HG02884 (cell line): ENCODE data around the gene BCL7A.

Experiments used
- ATAC-seq: cut with Tn5 transposase; IDR thresholded peaks from one replicate; pipeline ENCODE4 v1.9.1; 2021; ENCODE audit warnings: mild to moderate bottlenecking, moderate library complexity; ENCODE audit not compliant: unreplicated experiment

Gene BCL7A

DNA sequence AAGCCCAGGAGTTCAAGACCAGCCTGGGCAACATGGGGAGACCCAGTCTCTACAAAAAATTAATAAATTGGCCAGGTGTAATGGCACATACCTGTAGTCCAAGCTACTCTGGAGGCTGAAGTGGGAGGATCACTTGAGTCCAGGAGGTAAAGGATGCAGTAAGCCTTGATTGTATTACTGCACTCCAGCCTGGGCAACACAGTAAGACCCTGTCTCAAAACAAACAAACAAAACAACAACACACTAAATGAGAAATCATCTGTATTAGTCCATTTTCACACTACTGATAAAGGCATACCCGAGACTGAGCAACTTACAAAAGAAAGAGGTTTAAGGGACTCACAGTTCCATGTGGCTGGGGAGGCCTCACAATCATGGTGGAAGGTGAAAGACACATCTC is 52.1 kb downstream of the BCL7A start:
- ATAC-seq = no peak

- ATAC-seq = no peak
Observed at GRCh38 chr12:122076743-122077495, 55.2 kb downstream of the BCL7A start.

DNA sequence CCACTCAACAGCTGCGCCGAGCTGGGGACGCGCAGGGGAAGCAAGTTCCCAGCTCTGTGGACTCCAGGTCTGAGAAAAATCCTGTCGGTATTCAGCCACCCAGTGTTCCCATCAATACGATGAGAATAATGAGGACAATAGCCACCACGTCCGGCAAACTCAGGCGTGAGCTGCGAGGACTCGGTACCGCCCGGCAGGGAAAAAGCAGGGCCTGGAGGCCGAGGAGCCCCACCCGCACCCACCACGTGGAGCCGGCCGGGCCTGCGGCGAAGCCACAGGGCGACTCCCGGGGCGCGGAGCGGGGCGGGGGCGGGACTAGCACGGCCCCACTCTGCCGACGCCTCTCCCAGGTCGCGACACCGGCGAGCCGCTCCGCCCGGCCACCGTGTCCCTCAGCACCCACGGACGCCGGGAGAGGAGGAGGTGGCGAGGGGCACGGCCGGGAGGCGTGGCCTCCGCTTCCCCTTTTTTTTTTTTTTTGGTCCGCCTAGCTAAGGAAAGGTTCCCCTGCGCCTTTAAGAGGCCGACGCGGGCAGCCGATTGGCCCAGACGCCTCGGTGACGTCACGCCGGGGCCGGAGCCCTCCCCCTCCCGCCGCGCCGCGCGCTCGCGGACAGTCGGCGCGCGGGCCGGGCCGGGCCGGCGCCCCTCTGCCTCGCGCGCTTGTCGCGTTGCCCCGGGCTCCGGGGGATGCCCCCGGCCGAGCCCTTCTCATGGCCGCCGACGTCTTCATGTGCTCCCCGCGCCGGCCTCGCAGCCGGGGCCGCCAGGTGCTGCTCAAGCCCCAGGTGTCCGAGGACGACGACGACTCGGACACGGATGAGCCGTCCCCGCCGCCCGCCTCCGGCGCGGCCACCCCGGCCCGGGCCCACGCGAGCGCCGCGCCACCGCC is 56.7 kb downstream of the BCL7A start, which contains the start of gene MLXIP:
Gene MLXIP, plus strand, starts transcription at position 616 of the 892 bp plus-strand sequence. Its CDS starts 98 bp downstream, at position 714.
- ATAC-seq = peak; percentile 79

GRCh38 chr12:122079033-122079531 is 57.4 kb downstream of the BCL7A start:
- no peak for ATAC-seq

GRCh38 chr12:122079532-122080081 is 57.9 kb downstream of the BCL7A start:
- no peak for ATAC-seq

DNA sequence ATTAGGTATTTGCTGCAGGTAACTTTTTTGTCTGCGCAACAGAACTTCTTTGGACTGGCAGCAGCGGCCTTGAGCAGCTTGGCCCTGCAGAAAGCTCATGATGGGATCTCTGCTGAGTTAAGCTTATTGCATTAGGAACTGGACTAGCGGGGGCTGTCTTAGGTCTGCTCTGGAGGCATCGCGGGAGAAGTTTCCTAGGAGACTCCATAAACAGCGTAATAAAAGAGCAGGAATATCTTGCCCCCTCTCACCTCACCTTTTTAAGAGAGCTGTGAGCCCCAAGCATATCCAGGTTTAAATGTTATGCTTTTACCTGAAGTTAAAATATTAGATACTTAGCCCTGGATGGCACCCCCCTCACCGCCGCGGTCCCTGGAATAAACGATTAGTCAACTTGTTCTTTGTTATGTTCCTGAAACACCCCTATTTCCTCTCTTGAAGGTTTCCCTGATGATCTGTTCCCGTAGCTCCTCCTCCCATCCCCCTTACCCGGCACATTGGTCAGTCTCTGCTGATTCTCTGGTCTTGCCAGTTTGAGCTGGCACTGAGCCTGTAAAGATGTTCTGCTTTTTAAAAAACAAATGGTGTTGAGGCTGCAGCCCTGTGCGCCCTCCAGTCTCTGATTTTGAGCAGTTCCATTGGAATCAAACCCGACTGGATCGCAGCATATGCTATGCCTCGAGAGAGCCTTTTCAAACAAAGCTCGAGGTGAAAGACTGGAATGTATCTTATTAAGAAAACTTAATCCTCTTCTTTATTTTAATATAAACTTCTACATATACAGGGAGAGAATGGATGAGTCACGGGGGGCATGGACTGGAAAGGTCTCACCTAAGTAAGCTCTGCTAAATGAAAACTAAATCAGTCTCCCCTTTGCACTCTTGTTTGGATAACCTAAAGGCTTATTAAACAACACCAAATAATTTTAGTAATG is 58.7 kb downstream of the BCL7A start:
- ATAC-seq = no peak

- ATAC-seq = no peak
Observed at GRCh38 chr12:122081083-122081696, 59.5 kb downstream of the BCL7A start.

- no peak for ATAC-seq
Observed at GRCh38 chr12:122081697-122082221, 60.1 kb downstream of the BCL7A start.

DNA sequence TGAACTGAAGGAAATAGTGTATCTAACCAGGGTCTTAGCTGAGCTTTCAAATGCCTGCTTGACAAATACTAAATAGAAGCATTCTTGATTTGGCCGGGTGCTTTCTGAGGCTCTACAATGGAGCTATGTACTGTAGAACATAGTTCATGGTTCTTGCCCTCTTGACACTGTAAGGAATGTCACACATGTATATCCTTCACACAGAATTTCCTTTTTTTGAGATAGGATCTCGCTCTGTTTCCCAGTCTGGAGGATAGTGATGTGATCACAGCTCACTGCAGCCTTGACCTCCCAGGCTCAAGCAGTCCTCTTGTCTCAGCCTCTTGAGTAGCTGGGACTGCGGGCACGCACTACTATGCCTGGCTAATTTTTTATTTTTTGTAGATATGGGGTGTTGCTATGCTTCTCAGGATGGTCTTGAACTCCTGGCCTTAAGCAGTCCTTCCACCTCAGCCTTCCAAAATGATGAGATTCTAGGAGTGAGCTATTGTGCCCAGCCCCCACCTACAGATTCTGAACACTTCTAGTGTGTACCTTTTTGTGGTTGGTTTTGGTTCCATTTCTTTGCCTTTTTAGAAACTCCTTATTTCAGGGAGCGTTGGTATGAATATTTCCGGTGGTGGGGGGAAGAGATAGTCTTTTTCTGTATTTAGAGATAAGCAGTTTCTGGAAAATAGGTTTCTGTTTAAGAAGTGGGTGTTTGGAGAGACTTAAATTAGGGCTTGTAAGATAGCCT is 61.1 kb downstream of the BCL7A start:
- no peak for ATAC-seq

DNA sequence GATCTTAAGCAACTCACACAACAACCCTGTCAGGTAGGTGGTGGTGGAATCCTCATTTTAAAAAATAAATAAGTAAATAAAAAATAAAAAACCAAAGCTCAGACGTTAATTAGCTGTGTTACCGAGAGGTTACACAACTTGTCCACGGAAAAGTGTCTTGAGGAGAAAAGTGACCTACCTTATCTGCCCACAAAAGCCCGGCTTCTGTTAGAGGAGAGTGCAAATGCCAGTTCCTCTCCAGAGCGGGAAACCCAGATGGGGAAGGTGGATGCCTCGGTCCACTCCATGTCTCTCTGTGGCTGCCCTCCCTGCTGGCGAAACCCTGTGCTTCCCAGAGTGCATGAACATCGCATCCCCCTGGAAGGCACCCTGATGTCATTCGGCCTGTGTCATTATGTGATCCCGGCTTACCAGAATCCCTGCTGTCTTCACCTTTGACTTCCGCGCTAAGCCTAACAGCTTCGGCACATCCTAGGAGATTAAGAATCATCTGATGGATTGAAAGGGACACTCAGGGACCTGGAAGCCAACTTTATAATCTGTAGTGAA is 63.2 kb downstream of the BCL7A start:
- ATAC-seq = no peak

DNA sequence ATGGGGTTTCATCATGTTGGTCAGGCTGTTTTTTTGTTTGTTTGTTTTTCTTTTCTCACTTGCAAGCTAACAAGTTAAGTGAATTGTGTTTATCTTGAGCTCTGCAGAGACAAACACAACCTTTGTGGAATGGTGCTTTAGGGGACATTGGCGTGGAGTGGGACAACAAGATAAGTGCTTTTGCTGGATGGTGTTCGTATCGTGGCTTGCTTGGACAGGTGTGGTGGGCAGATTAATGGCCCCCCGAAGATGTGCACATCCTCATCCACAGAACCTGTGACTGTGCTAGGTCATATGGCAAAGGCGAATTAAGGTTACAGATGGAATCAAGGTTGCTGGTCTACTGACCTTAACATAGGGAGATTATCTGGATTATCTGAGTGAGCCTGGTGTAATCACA is 63.9 kb downstream of the BCL7A start:
- no peak for ATAC-seq

- no peak for ATAC-seq
Observed at GRCh38 chr12:122086116-122086515, 64.4 kb downstream of the BCL7A start.

DNA sequence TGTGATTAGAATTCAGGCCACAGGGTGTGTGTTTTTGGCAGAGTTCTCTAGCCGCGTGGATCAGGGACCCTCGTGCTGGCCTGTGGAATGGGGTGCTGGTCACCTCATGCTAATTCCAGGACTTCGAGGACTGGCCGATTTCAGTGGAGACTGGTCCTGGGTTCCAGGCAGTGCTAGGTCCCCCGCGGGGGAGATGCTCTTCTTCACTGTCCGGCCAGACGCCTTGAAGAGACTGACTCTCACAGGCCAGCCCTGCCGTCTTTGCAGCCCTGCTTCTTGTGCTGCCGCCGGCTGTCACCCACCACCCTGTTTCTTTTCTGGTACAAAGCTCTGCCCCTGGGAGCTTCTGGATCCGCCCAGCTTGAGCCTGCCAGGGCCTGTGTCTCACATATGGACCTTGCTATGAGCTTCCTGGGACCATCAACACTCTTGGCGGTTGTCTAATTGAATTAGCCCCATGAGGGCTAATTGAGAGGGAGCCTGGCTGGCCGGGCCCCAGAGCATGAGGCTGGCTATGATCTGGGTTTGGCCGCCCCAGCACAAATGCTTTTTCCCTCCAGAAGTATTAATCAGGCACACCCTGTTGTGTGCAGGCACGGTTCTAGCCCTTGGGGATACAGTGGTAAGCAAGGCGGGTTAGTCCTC is 65.1 kb downstream of the BCL7A start:
- ATAC-seq = no peak

DNA sequence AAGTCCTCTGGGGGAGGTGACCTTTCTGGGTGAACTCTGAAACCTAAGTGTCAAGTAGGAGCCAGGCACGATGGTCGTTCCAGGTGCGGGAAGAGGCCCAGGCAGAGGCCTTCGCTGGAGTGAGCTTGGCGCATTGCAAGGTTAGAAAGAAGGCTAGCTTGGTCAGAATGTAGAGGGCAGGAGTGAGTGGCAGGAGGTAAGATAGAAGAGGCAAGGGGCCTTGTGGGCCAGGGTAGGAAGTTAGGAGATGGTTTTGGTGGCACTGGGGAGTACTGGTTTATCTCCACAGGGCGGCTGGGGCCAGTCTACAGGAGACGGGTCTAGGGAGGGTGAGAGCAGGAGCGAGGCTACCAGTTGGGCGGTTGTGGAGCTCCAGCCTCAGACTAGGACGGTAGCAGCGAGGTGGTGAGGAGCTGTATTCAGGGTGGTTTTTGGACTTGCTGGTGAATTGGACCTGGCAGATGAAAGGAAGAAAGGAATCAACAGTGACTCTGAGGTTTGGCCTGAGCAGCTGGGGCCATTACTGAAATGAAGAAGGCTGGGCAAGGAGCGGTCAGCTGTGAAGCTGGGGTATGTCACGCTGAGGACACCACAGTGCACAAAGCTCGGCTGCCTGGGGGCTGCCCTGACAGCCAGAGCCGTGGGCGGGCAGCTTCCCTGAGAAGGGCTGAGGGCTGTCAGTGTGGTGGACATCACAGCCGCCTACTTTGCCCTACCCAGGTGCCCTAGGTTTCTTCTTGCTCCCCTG is 65.9 kb downstream of the BCL7A start:
- no peak for ATAC-seq

DNA sequence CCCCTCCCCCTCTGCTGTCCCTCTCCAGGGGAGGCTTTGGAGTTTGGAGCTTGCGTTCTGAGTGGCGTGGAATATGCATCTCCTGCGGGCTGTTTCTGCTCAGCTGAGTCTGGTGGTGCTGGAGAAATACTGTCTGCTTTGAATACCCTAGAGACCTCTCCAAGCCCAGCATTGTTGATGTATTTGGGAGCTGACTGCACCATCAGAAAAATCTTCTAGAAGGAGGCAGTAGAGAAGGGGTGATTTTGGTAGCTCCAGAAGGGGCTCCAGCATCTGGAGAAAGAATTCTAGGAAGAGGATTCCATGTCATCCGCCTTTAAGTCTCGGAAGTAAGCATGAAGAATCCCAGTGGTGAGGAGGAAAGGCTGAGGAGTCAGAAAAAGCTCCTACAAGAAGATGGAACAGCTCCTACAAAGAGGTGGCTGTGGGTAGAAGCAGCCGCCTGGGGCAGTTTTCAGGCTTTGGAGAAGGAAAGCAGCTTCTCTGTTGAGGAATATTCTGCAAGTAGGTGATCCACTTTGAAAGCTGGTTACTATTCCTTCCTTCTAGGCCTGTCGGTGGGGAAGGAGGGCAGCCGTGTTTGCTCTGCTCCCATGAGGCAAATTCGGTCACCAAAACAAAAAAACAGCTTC is 66.6 kb downstream of the BCL7A start:
- ATAC-seq = no peak

GRCh38 chr12:122089077-122089476 is 67.4 kb downstream of the BCL7A start:
- ATAC-seq = no peak
